WTC11 (cell line): ENCODE data around the gene PLIN5. TPM values are rescaled to one million over a fixed set of nuclear protein-coding genes. Genes with fewer than 3 reads are reported as not detected.

Source experiments
- ATAC-seq: fragments of 200-7000 bp; cut with Tn5 transposase; 2 replicates; pipeline ENCODE4 v1.10.0; 2021; ENCODE audit warnings: mild to moderate bottlenecking, moderate library complexity
- CTCF ChIA-PET: fragments of 300-600 bp; sonication (Branson Sonifier 250); formaldehyde crosslinking; loops from one replicate; lab custom pipeline; 2021; ENCODE audit warnings: antibody characterized with exemption; lab: Charles Lee
- POLR2A ChIA-PET: fragments of 350-600 bp; sonication (Branson Sonifier 250); formaldehyde crosslinking; loops from one replicate; lab custom pipeline; 2021; ENCODE audit warnings: antibody characterized with exemption; lab: Charles Lee
- DNase-seq: peaks from one replicate; pipeline ENCODE4 v3.0.0; 2021; ENCODE audit warnings: low spot score
- H3K27ac Mint-ChIP-seq: 2 replicates; pipeline ENCODE4 v1.8.0; 2021; ENCODE audit warnings: mixed read lengths
- H3K27me3 Mint-ChIP-seq: 2 replicates; pipeline ENCODE4 v1.8.0; 2021; ENCODE audit warnings: low read depth, mild to moderate bottlenecking, moderate library complexity, mixed read lengths
- H3K36me3 Mint-ChIP-seq: 2 replicates; pipeline ENCODE4 v1.8.0; 2021; ENCODE audit warnings: mixed read lengths
- H3K4me1 Mint-ChIP-seq: 2 replicates; pipeline ENCODE4 v1.8.0; 2022; ENCODE audit warnings: mixed read lengths
- H3K4me3 Mint-ChIP-seq: 2 replicates; pipeline ENCODE4 v1.8.0; 2021; ENCODE audit warnings: mild to moderate bottlenecking, moderate library complexity, mixed read lengths
- H3K9me3 Mint-ChIP-seq: 2 replicates; pipeline ENCODE4 v1.8.0; 2021; ENCODE audit warnings: mixed read lengths
- ELF4 ChIP-seq: sonication (generic); formaldehyde crosslinking; IDR thresholded peaks from 2 replicates; pipeline ENCODE4 v1.8.1; 2022; ENCODE audit warnings: low read depth, mild to moderate bottlenecking, moderate library complexity, missing genetic modification reagents
- IRF2 ChIP-seq: sonication (generic); formaldehyde crosslinking; IDR thresholded peaks from 2 replicates; pipeline ENCODE4 v1.8.0; 2022; ENCODE audit warnings: low read depth, missing genetic modification reagents, borderline replicate concordance
- NR2C2 ChIP-seq: sonication (generic); formaldehyde crosslinking; IDR thresholded peaks from 2 replicates; pipeline ENCODE4 v1.8.0; 2022; ENCODE audit warnings: mild to moderate bottlenecking, missing genetic modification reagents
- OVOL2 ChIP-seq: fragments of 250-450 bp; sonication (Bioruptor Pico); IDR thresholded peaks from 2 replicates; pipeline ENCODE4 v1.9.0; 2021; ENCODE audit warnings: mild to moderate bottlenecking, borderline replicate concordance
- ZNF121 ChIP-seq: sonication (generic); formaldehyde crosslinking; IDR thresholded peaks from 2 replicates; pipeline ENCODE4 v1.8.0; 2023; ENCODE audit warnings: missing genetic modification reagents
- ZNF416 ChIP-seq: fragments of 250-450 bp; sonication (Bioruptor Pico); IDR thresholded peaks from 2 replicates; pipeline ENCODE4 v1.9.0; 2021; ENCODE audit warnings: mild to moderate bottlenecking, inconsistent platforms
- total RNA-seq: library from RNA; stranded (reverse); gene quantifications from 3 replicates; pipeline ENCODE4 v1.2.3, GENCODE V29; 2021
- TF ChIP-seq, protein P1 (sequence below): sonication (generic); formaldehyde crosslinking; IDR thresholded peaks from 2 replicates; pipeline ENCODE4 v1.8.0; 2023; ENCODE audit warnings: missing genetic modification reagents
- TF ChIP-seq, protein P2 (sequence below): sonication (generic); formaldehyde crosslinking; IDR thresholded peaks from 2 replicates; pipeline ENCODE4 v1.8.0; 2023; ENCODE audit warnings: mild to moderate bottlenecking, missing genetic modification reagents
- TF ChIP-seq, protein P3 (sequence below): sonication (generic); formaldehyde crosslinking; IDR thresholded peaks from 2 replicates; pipeline ENCODE4 v1.8.1; 2023; ENCODE audit warnings: mild to moderate bottlenecking, missing genetic modification reagents, moderate library complexity
- TF ChIP-seq, protein P4 (sequence below): sonication (generic); formaldehyde crosslinking; IDR thresholded peaks from 2 replicates; pipeline ENCODE4 v1.8.1; 2022; ENCODE audit warnings: mild to moderate bottlenecking, moderate library complexity, missing genetic modification reagents
- TF ChIP-seq, protein P5 (sequence below): sonication (generic); formaldehyde crosslinking; IDR thresholded peaks from 2 replicates; pipeline ENCODE4 v1.8.1; 2023; ENCODE audit warnings: mild to moderate bottlenecking, missing genetic modification reagents
- TF ChIP-seq, protein P6 (sequence below): sonication (generic); formaldehyde crosslinking; IDR thresholded peaks from 2 replicates; pipeline ENCODE4 v1.8.0; 2022; ENCODE audit warnings: mild to moderate bottlenecking, missing genetic modification reagents
- TF ChIP-seq, protein P7 (sequence below): sonication (generic); formaldehyde crosslinking; IDR thresholded peaks from 2 replicates; pipeline ENCODE4 v1.8.0; 2022; ENCODE audit warnings: mild to moderate bottlenecking, missing genetic modification reagents
- TF ChIP-seq, protein P8 (sequence below): sonication (generic); formaldehyde crosslinking; IDR thresholded peaks from 2 replicates; pipeline ENCODE4 v1.8.1; 2022; ENCODE audit warnings: missing genetic modification reagents, borderline replicate concordance

The PLIN5 gene
- total RNA-seq, 1 experiment from 2014 or later = 3.9 TPM

DNA sequence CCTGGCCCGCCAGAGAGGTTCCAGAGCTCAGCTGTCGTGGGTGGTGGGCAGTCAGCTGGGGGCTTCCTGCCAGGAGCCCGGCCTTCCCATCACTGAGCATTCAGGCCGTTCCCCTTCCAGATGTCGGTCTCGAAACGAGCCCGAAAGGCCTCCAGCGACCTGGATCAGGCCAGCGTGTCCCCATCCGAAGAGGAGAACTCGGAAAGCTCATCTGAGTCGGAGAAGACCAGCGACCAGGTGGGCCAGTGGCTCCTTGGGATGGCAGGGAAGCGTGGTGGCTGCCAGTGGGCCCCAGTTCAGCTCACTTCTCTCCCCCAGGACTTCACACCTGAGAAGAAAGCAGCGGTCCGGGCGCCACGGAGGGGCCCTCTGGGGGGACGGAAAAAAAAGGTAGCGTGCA, 43.6 kb downstream of the PLIN5 start (continued):
- TF ChIP-seq, protein P1, sequence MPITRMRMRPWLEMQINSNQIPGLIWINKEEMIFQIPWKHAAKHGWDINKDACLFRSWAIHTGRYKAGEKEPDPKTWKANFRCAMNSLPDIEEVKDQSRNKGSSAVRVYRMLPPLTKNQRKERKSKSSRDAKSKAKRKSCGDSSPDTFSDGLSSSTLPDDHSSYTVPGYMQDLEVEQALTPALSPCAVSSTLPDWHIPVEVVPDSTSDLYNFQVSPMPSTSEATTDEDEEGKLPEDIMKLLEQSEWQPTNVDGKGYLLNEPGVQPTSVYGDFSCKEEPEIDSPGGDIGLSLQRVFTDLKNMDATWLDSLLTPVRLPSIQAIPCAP = no peak
- TF ChIP-seq OVOL2 (CRISPR knock-in tag) = no peak
- TF ChIP-seq ZNF416 = no peak

DNA sequence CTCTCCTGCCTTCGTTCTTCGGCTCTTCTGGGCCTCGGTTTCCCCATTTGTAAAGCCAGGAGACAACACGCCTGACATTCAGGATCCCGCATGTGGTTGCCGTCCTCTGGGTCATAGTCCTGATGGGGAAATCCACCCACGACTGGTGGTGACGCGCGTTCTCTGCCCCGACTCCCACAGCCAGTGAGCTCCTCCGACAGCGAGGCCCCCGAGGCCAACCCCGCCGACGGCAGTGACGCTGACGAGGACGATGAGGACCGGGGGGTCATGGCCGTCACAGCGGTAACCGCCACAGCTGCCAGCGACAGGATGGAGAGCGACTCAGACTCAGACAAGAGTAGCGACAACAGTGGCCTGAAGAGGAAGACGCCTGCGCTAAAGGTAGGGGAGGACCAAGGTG, 46.5 kb downstream of the PLIN5 start:
- no peak for DNase-seq
- no peak for TF ChIP-seq IRF2 (CRISPR knock-in tag)
- TF ChIP-seq, protein P2, sequence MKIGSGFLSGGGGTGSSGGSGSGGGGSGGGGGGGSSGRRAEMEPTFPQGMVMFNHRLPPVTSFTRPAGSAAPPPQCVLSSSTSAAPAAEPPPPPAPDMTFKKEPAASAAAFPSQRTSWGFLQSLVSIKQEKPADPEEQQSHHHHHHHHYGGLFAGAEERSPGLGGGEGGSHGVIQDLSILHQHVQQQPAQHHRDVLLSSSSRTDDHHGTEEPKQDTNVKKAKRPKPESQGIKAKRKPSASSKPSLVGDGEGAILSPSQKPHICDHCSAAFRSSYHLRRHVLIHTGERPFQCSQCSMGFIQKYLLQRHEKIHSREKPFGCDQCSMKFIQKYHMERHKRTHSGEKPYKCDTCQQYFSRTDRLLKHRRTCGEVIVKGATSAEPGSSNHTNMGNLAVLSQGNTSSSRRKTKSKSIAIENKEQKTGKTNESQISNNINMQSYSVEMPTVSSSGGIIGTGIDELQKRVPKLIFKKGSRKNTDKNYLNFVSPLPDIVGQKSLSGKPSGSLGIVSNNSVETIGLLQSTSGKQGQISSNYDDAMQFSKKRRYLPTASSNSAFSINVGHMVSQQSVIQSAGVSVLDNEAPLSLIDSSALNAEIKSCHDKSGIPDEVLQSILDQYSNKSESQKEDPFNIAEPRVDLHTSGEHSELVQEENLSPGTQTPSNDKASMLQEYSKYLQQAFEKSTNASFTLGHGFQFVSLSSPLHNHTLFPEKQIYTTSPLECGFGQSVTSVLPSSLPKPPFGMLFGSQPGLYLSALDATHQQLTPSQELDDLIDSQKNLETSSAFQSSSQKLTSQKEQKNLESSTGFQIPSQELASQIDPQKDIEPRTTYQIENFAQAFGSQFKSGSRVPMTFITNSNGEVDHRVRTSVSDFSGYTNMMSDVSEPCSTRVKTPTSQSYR (CRISPR knock-in tag) = no peak
- no peak for TF ChIP-seq ELF4
- TF ChIP-seq, protein P3, sequence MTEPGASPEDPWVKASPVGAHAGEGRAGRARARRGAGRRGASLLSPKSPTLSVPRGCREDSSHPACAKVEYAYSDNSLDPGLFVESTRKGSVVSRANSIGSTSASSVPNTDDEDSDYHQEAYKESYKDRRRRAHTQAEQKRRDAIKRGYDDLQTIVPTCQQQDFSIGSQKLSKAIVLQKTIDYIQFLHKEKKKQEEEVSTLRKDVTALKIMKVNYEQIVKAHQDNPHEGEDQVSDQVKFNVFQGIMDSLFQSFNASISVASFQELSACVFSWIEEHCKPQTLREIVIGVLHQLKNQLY (CRISPR knock-in tag) = no peak
- TF ChIP-seq, protein P4, sequence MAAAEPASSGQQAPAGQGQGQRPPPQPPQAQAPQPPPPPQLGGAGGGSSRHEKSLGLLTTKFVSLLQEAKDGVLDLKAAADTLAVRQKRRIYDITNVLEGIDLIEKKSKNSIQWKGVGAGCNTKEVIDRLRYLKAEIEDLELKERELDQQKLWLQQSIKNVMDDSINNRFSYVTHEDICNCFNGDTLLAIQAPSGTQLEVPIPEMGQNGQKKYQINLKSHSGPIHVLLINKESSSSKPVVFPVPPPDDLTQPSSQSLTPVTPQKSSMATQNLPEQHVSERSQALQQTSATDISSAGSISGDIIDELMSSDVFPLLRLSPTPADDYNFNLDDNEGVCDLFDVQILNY (CRISPR knock-in tag) = no peak
- TF ChIP-seq, protein P5, sequence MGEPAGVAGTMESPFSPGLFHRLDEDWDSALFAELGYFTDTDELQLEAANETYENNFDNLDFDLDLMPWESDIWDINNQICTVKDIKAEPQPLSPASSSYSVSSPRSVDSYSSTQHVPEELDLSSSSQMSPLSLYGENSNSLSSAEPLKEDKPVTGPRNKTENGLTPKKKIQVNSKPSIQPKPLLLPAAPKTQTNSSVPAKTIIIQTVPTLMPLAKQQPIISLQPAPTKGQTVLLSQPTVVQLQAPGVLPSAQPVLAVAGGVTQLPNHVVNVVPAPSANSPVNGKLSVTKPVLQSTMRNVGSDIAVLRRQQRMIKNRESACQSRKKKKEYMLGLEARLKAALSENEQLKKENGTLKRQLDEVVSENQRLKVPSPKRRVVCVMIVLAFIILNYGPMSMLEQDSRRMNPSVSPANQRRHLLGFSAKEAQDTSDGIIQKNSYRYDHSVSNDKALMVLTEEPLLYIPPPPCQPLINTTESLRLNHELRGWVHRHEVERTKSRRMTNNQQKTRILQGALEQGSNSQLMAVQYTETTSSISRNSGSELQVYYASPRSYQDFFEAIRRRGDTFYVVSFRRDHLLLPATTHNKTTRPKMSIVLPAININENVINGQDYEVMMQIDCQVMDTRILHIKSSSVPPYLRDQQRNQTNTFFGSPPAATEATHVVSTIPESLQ (CRISPR knock-in tag) = no peak
- TF ChIP-seq ZNF121 (CRISPR knock-in tag) = no peak
- TF ChIP-seq NR2C2 (CRISPR knock-in tag) = no peak
- TF ChIP-seq, protein P6, sequence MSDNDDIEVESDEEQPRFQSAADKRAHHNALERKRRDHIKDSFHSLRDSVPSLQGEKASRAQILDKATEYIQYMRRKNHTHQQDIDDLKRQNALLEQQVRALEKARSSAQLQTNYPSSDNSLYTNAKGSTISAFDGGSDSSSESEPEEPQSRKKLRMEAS (CRISPR knock-in tag) = no peak
- TF ChIP-seq, protein P7, sequence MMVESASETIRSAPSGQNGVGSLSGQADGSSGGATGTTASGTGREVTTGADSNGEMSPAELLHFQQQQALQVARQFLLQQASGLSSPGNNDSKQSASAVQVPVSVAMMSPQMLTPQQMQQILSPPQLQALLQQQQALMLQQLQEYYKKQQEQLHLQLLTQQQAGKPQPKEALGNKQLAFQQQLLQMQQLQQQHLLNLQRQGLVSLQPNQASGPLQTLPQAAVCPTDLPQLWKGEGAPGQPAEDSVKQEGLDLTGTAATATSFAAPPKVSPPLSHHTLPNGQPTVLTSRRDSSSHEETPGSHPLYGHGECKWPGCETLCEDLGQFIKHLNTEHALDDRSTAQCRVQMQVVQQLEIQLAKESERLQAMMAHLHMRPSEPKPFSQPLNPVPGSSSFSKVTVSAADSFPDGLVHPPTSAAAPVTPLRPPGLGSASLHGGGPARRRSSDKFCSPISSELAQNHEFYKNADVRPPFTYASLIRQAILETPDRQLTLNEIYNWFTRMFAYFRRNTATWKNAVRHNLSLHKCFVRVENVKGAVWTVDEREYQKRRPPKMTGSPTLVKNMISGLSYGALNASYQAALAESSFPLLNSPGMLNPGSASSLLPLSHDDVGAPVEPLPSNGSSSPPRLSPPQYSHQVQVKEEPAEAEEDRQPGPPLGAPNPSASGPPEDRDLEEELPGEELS = no peak
- TF ChIP-seq, protein P8, sequence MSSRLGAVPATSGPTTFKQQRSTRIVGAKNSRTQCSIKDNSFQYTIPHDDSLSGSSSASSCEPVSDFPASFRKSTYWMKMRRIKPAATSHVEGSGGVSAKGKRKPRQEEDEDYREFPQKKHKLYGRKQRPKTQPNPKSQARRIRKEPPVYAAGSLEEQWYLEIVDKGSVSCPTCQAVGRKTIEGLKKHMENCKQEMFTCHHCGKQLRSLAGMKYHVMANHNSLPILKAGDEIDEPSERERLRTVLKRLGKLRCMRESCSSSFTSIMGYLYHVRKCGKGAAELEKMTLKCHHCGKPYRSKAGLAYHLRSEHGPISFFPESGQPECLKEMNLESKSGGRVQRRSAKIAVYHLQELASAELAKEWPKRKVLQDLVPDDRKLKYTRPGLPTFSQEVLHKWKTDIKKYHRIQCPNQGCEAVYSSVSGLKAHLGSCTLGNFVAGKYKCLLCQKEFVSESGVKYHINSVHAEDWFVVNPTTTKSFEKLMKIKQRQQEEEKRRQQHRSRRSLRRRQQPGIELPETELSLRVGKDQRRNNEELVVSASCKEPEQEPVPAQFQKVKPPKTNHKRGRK = no peak
- no peak for TF ChIP-seq OVOL2 (CRISPR knock-in tag)
- peaks cover 35% of the 10 kb centered on the region for H3K36me3 Mint-ChIP-seq

More for the DNA sequence above, 46.5 kb downstream of the PLIN5 start:
- Mint-ChIP-seq H3K27me3 (no peaks in the 10 kb centered on the region), H3K27ac (no peak overlapping the region), H3K4me1 (no peaks in the 10 kb centered on the region), H3K9me3 (no peaks in the 10 kb centered on the region), H3K4me3 (no peak overlapping the region)
- ChIA-PET POLR2A (no interaction called here), CTCF (no interaction called here)
- no peak for ATAC-seq
